HG02943 (cell line): ENCODE measurements around the gene TALDO1.

Experiments
- ATAC-seq: cut with Tn5 transposase; IDR thresholded peaks from one replicate; pipeline ENCODE4 v1.9.1; 2021; ENCODE audit warnings: mild to moderate bottlenecking, low read depth, moderate library complexity; ENCODE audit not compliant: unreplicated experiment

The TALDO1 gene

GRCh38 chr11:810040-810567, 62.8 kb downstream of the TALDO1 start:
- ATAC-seq: no peak

DNA sequence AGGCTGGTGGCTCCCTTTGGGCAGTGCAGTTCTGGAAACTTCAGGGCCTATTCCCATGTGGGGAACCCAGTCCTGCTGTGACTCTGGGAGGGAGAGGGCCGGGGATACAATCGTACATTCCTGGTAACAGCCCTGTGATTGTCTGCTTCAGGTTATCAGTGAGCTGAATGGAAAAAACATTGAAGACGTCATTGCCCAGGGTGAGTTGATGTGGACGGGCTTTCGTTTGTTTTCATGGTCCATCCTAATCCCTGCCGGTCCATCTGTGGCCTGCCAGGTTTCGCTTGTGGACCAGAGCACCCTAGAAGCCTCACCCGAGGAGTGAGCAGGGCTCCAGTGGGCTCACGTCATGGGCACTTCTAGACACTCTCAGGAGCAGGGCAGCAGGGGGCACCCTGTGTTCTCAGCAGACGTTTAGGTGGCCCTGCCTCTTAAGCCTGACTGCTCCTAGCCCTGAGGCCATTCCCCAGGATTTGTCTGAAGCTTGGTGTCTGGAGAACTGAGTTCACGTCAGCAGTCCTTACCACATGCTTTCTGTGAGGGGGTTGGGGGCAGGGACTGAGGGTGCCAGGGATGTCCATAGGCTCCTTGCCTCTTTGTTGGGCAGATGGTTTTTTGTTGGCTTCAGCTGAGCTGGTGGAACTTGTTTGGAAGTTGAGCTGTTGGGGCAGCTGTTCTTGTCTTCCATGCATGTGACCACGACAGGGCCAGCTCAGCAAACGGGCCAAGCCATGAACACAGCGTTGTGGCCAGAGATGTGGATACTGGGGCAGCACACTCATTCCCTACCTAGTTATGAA, 64.4 kb downstream of the TALDO1 start:
- no peak for ATAC-seq

- ATAC-seq: no peak
Observed at GRCh38 chr11:812390-812789, 65.1 kb downstream of the TALDO1 start.

- ATAC-seq: no peak
Observed at GRCh38 chr11:813072-813455, 65.8 kb downstream of the TALDO1 start.

GRCh38 chr11:813456-814096, 66.3 kb downstream of the TALDO1 start:
- ATAC-seq: no peak
